ENCODE results near the gene CLPTM1. TPM values are rescaled to one million over a fixed set of nuclear protein-coding genes. Genes with fewer than 3 reads are reported as not detected.

CLPTM1 gene
- total and polyA plus RNA-seq, 9 of the 15 experiments (the other 6 are each of a cell fraction or from before 2014, with no cell fraction given): 0.37 to 96.0 (median 27.5) TPM

- no peak for TF ChIP-seq ZNF175 (CRISPR knock-in tag; IDR thresholded peaks at IDR 0.05; ENCODE audit: low read depth)
- TF ChIP-seq STAT5A (IDR thresholded peaks at IDR 0.05; ENCODE audit: borderline replicate concordance, low read length): no peak
- TF ChIP-seq PCBP2 (IDR thresholded peaks at IDR 0.05; ENCODE audit: low read depth, low read length, poor library complexity, severe bottlenecking): no peak
- no peak for TF ChIP-seq TFAM (CRISPR knock-in tag; conservative IDR thresholded peaks at IDR 0.05)
- no peak for TF ChIP-seq CBX2 (IDR thresholded peaks at IDR 0.05; ENCODE audit: insufficient read depth, low read length, poor library complexity, severe bottlenecking)
- no peak for TF ChIP-seq HMG20B (CRISPR knock-in tag; IDR thresholded peaks at IDR 0.05)
- no peak for TF ChIP-seq ETV6 (IDR thresholded peaks at IDR 0.05; ENCODE audit: borderline replicate concordance in 1 of 2, low read depth in 2 of 2, low read length in 1 of 2)
- no peak for TF ChIP-seq ETV6 (CRISPR knock-in tag; IDR thresholded peaks at IDR 0.05; ENCODE audit: borderline replicate concordance)
- TF ChIP-seq RBM34 (IDR thresholded peaks at IDR 0.05; ENCODE audit: borderline replicate concordance, insufficient read depth, low read length): no peak
- no peak for TF ChIP-seq ZNF224 (CRISPR knock-in tag; IDR thresholded peaks at IDR 0.05)
- TF ChIP-seq MBD2 (IDR thresholded peaks at IDR 0.05; ENCODE audit: borderline replicate concordance, low read depth): no peak
These were observed 42.8 kb downstream of the CLPTM1 start (continued) for GRCh38 chr19:44998025-44998424.

Measured in K562 (cell line).